OCI-LY7 (cell line): ENCODE data around the gene TSPAN7. TPM values are rescaled to one million over a fixed set of nuclear protein-coding genes. Genes with fewer than 3 reads are reported as not detected.

Experiments used
- BruUV-seq: library from RNA; stranded (reverse); fragments of 400-500 nt; replicated peaks from 2 replicates; lab custom pipeline; 2021; lab: Mats Ljungman, UMichigan
- CTCF ChIA-PET: fragments of 300-600 bp; sonication (Branson Sonifier 250); formaldehyde crosslinking; loops from one replicate; lab custom pipeline; 2022; ENCODE audit warnings: antibody characterized with exemption; ENCODE audit not compliant: unreplicated experiment; lab: Charles Lee
- POLR2A ChIA-PET: fragments of 300-600 bp; sonication (Branson Sonifier 250); formaldehyde crosslinking; loops from one replicate; lab custom pipeline; 2022; ENCODE audit warnings: antibody characterized with exemption; lab: Charles Lee
- DNase-seq: peaks from one replicate; pipeline ENCODE4 v3.0.0-alpha.2; 2015; ENCODE audit warnings: low spot score
- H2AFZ ChIP-seq: fragments of 200-600 bp; sonication (generic), shearing (Covaris generic); 2 replicates; pipeline ENCODE4 v1.6.1; 2014; ENCODE audit warnings: mild to moderate bottlenecking, antibody characterized with exemption, low read length, moderate library complexity
- H3K27ac ChIP-seq: fragments of 200-600 bp; sonication (generic); 2 replicates; pipeline ENCODE4 v1.5.1; 2014; ENCODE audit warnings: mixed run types, low read depth, mild to moderate bottlenecking, moderate library complexity, low read length, inconsistent platforms; ENCODE audit not compliant: poor library complexity, severe bottlenecking
- H3K36me3 ChIP-seq: fragments of 200-600 bp; sonication (generic); 2 replicates; pipeline ENCODE4 v1.6.1; 2014; ENCODE audit warnings: mild to moderate bottlenecking, antibody characterized with exemption, low read length, moderate library complexity, mixed read lengths; ENCODE audit not compliant: insufficient read depth
- H3K4me1 ChIP-seq: fragments of 200-600 bp; sonication (generic); 2 replicates; pipeline ENCODE4 v1.5.1; 2014; ENCODE audit warnings: mild to moderate bottlenecking, low read length; ENCODE audit not compliant: insufficient read depth, poor library complexity, severe bottlenecking
- H3K4me2 ChIP-seq: fragments of 200-600 bp; sonication (generic); 2 replicates; pipeline ENCODE4 v1.6.1; 2014; ENCODE audit warnings: mild to moderate bottlenecking, low read length
- H3K4me3 ChIP-seq: fragments of 200-600 bp; sonication (generic); 2 replicates; pipeline ENCODE4 v1.5.1; 2014; ENCODE audit warnings: mild to moderate bottlenecking, low read depth, low read length; ENCODE audit not compliant: poor library complexity, severe bottlenecking
- H3K79me2 ChIP-seq: fragments of 200-600 bp; sonication (generic); 2 replicates; pipeline ENCODE4 v1.6.1; 2016; ENCODE audit warnings: low read depth, mild to moderate bottlenecking, low read length, moderate library complexity, mixed read lengths; ENCODE audit not compliant: insufficient read depth
- H3K9me2 ChIP-seq: fragments of 200-600 bp; sonication (generic); 2 replicates; pipeline ENCODE4 v1.6.1; 2016; ENCODE audit warnings: mild to moderate bottlenecking, low read length, mixed read lengths; ENCODE audit not compliant: insufficient read depth
- H3K9me3 ChIP-seq: fragments of 200-600 bp; sonication (generic); 2 replicates; pipeline ENCODE4 v1.6.1; 2014; ENCODE audit warnings: mild to moderate bottlenecking, mixed run types, low read length, mixed read lengths
- H4K20me1 ChIP-seq: fragments of 200-600 bp; sonication (generic); 2 replicates; pipeline ENCODE4 v1.6.1; 2014; ENCODE audit warnings: mild to moderate bottlenecking, antibody characterized with exemption, low read length, moderate library complexity, mixed read lengths; ENCODE audit not compliant: insufficient read depth
- CTCF ChIP-seq: fragments of 200-600 bp; sonication (generic); conservative IDR thresholded peaks from 2 replicates; pipeline ENCODE4 v1.5.1; 2014; ENCODE audit warnings: mild to moderate bottlenecking, antibody characterized with exemption, low read length, moderate library complexity, mixed read lengths
- EZH2phosphoT487 ChIP-seq: fragments of 200-600 bp; sonication (generic); IDR thresholded peaks from 2 replicates; pipeline ENCODE4 v1.6.1; 2018; ENCODE audit warnings: low read depth, borderline replicate concordance, mild to moderate bottlenecking, mixed run types, antibody characterized with exemption, low read length, moderate library complexity, mixed read lengths
- intact Hi-C: fragments of 100-400 bp; cut with micrococcal nuclease; formaldehyde crosslinking; loops from one replicate; pipeline ENCODE4 v1.10.0; 2022; ENCODE audit not compliant: unreplicated experiment
- total RNA-seq, 2 experiments: library from RNA; depleted of rRNA in 1 of 2; stranded (reverse); fragments of >200 nt in 1 of 2; shearing (Covaris generic) in 1 of 2; gene quantifications; 2 replicates each; pipeline ENCODE4 v1.2.3, GENCODE V29; 2014 to 2022

TSPAN7 gene
- total RNA-seq, 2 experiments from 2014 or later = not detected

GRCh38 chrX:38516196-38516774, 45.1 kb upstream of the TSPAN7 start:
- Histone ChIP-seq H3K4me1 (no peaks in the 10 kb centered on the region), H3K4me3 (no peak overlapping the region), H3K9me3 (no peaks in the 10 kb centered on the region), H3K27ac (no peak overlapping the region), H3K9me2 (no peaks in the 10 kb centered on the region), H3K4me2 (no peak overlapping the region), H2AFZ (no peak overlapping the region), H4K20me1 (no peaks in the 10 kb centered on the region), H3K36me3 (no peaks in the 10 kb centered on the region), H3K79me2 (no peaks in the 10 kb centered on the region)
- POLR2A ChIA-PET = interaction anchor here (0.7 kb wide), 1 partner anchor 51 kb away, joined by 3 read pairs; no protein-coding TSS in a partner anchor
- CTCF ChIA-PET = no interaction called here
- TF ChIP-seq EZH2phosphoT487 (no peak), CTCF (no peak)
- intact Hi-C loops = no loop called here
- no TSS peak for BruUV-seq
- DNase-seq = no peak

GRCh38 chrX:38519651-38520050, 41.7 kb upstream of the TSPAN7 start:
- Histone ChIP-seq H3K4me3 (no peak overlapping the region), H3K27ac (no peak overlapping the region), H4K20me1 (no peaks in the 10 kb centered on the region), H3K9me2 (no peaks in the 10 kb centered on the region), H3K9me3 (no peaks in the 10 kb centered on the region), H3K4me2 (no peak overlapping the region), H3K4me1 (no peaks in the 10 kb centered on the region), H2AFZ (no peak overlapping the region), H3K36me3 (no peaks in the 10 kb centered on the region), H3K79me2 (no peaks in the 10 kb centered on the region)
- DNase-seq = no peak
- intact Hi-C loops = no loop called here
- no TSS peak for BruUV-seq
- TF ChIP-seq EZH2phosphoT487 (no peak), CTCF (no peak)
- CTCF ChIA-PET = no interaction called here
- POLR2A ChIA-PET = interaction anchor here (0.6 kb wide), 1 partner anchor 10 kb away, joined by 3 read pairs; no protein-coding TSS in a partner anchor

- Histone ChIP-seq H3K36me3 (no peaks in the 10 kb centered on the region), H3K9me3 (no peaks in the 10 kb centered on the region), H3K27ac (no peak overlapping the region), H3K4me2 (no peak overlapping the region), H2AFZ (no peak overlapping the region), H3K79me2 (no peaks in the 10 kb centered on the region), H4K20me1 (no peaks in the 10 kb centered on the region), H3K4me1 (no peaks in the 10 kb centered on the region), H3K4me3 (no peak overlapping the region), H3K9me2 (no peaks in the 10 kb centered on the region)
- no peak for DNase-seq
- BruUV-seq = no TSS peak
- ChIA-PET POLR2A (no interaction called here), CTCF (no interaction called here)
- TF ChIP-seq CTCF (no peak), EZH2phosphoT487 (no peak)
- intact Hi-C loops = no loop called here
Observed at GRCh38 chrX:38538134-38538533, 23.2 kb upstream of the TSPAN7 start.
